Stimulated activated CD4-positive, alpha-beta T cell treated with anti-CD3 and anti-CD28 coated beads, Interleukin-12 subunit alpha, Interleukin-12 subunit beta, amount 100 ng/mL, for 48 hours (primary cell): ENCODE results near the gene RUVBL2.

ENCODE experiments used
- DNase-seq, 3 donors: peaks; one replicate each; pipeline ENCODE4 v3.0.0-alpha.2; 2020; ENCODE audit warnings: low read depth in 2 of 3, low spot score in 1 of 3

RUVBL2 gene

DNA sequence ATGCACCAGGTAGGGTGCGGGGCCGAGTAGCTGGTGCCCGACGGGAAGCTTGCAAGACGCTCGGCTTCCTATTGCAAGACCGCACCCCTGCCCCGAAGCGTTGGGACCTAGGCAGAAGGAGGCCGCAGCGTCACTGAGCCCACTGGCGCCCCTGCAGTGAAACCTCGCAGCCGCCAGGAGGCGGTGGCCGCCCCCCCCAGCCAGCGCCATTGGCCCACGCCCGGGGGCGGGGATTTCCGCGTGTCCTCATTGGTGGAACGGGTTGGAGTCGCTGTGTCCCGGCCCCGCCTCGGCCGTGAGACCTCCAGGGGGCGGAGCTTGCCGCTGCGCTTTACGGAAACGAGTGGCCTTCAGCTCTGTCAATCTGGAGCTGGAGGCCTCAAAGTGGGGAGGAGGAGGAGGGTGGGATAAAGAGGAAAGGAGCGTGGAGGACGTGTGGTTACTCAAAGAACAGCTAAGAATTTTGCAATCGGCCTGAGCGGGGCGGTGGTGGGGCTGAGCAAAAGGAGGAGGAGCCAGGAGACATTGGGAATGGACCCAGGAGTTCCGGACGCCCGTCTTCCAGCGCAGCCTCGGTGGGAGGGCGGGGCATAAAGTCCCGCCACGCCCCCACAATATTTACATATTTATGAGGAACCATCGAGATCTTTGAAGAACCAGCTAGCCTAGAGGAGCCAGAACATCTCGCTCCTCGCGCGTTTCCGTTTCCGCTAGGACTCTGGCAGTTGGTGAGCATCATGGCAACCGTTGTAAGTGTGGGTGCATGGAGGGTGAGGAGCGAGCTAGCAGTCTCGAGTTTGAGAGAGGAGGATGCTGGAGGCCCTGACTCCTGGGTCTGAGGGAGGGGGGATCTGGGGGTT, at the start of gene RUVBL2, which contains the start of gene GYS1:
Gene RUVBL2 (plus strand): TSS at position 713 of the 860 bp plus-strand sequence. CDS start 25 bp downstream, at position 738.
Gene GYS1 (minus strand): TSS at position 135 of the 860 bp plus-strand sequence. CDS start 197 bp downstream, outside the sequence.
- DNase-seq: peak; percentile 97 to 99 (median 99)

GRCh38 chr19:48945415-48945814, 48.3 kb upstream of the RUVBL2 start:
- DNase-seq: no peak

GRCh38 chr19:48945817-48946216, 47.9 kb upstream of the RUVBL2 start:
- no peak for DNase-seq

DNA sequence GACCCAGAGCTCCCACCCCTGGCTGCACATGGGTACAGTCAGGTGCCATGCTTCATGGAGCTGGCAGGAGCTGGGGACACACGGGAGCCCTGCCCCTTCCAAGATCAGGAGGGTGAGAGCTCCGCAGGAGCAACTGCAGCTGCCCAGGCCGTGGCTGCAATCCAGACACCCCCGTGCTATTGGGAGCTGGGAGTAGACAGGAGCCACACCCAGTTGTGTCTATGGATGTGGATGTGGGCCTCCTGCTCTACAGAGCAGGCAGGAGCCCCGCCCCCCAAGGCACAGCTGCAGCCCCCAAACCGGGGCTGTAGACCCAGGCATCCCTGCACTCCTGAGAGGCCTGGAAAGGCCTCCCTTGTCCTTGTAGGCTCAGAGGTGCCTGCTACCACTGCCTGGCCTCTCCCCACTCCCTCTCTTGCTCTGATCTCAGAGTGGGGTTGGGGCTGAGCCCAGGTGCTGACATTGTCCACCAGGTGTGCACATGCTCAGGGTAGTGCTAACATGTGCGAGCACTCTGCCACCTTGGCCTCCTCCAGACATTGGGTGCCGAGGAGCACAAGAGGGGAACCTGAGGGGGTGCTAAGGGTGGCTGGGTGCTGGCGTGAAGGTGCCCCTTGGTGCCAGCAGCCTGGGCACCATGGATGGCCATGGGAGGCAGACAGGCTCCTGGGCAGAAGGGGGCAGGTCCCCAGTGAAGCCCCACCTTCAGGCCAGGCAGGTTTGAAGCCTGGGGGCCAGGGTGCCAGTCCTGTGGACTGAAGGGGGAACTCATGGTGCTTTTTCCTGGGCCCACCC, 47.0 kb upstream of the RUVBL2 start:
- DNase-seq: no peak

DNA sequence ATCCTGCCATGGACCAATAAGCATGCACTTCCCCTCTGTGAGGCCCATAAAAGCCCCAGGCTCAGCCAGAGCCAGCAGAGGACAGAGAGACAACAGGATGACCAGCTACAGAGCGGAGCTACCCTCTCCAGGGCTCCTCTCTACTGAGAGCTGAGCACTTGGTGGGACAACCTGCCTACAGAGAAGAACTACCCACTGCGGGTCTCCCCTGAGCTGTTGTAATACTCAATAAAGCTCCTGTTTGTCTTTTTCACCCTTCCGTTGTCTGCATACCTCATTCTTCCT, 46.5 kb upstream of the RUVBL2 start:
- no peak for DNase-seq

DNA sequence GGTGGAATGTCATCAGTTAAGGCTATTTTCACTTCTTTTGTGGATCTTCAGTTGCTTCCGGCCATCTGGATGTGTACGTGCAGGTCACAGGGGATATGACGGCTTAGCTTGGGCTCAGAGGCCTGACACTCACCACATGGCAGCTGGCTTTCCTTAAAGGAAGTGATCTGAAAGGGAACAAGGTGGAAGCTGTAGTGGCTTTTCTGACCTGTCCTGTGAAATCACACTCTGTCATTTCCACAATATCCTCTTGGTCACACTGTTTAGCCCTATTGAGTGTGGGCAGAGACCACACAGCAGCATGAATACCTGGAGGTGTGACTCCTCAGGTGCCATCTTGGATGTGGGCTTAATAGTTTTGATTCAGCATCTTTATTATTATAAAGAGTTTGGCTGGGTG, 43.5 kb upstream of the RUVBL2 start:
- no peak for DNase-seq

GRCh38 chr19:48950830-48951519, 42.7 kb upstream of the RUVBL2 start:
- DNase-seq: no peak

- DNase-seq: no peak
Observed at GRCh38 chr19:48953141-48953540, 40.5 kb upstream of the RUVBL2 start.

GRCh38 chr19:48953990-48954594, 39.6 kb upstream of the RUVBL2 start:
- no peak for DNase-seq

DNA sequence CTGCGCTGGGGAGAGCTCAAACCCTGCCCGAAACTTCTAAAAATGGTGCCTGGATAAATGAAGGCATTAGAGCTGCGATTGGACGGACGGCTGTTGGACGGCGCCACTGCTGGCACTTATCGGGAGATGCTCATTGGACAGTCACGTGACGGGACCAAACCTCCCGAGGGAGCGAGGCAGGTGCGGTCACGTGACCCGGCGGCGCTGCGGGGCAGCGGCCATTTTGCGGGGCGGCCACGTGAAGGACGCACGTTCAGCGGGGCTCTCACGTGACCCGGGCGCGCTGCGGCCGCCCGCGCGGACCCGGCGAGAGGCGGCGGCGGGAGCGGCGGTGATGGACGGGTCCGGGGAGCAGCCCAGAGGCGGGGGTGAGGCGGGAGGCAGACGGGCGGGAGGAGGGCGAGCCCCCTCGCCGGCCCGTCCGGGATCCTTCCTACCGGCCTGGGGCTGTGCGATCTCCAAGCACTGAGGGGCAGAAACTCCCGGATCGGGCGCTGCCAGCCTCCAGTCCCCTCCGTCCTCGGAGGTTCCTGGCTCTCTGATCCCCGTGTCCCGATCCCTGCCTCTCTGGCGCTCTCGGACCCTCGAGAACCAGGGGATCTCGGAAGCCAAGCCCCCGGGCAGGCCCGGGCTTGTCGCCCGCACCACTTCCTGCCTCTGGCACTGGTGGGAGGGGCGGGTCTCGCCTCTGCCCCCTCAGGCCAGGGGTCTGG, 38.9 kb upstream of the RUVBL2 start, which contains the start of gene BAX:
Gene BAX (plus strand): TSS at position 281 of the 713 bp plus-strand sequence. CDS start 54 bp downstream, at position 335.
- peak; percentile 94 to 97 (median 95) for DNase-seq

GRCh38 chr19:48955308-48955958, 38.3 kb upstream of the RUVBL2 start:
- no peak for DNase-seq

DNA sequence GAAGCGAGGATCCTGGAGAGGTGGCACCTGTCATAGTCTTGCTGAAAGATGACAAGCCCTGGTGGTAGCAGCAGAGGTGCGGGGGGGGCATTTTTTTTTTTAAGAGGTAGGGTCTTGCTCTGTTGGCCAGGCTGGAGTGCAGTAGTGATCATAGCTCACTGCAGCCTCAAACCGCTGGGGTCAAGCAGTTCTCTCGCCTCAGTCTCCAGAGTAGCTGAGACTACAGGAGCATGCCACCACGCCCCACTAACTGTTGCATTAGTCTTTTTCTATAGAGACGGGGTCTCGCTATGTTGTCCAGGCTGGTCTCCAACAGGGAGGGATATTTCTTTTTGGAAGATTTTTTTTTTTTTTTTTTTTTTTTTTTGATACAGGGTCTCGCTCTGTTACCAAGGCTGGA, 35.7 kb upstream of the RUVBL2 start:
- no peak for DNase-seq

DNA sequence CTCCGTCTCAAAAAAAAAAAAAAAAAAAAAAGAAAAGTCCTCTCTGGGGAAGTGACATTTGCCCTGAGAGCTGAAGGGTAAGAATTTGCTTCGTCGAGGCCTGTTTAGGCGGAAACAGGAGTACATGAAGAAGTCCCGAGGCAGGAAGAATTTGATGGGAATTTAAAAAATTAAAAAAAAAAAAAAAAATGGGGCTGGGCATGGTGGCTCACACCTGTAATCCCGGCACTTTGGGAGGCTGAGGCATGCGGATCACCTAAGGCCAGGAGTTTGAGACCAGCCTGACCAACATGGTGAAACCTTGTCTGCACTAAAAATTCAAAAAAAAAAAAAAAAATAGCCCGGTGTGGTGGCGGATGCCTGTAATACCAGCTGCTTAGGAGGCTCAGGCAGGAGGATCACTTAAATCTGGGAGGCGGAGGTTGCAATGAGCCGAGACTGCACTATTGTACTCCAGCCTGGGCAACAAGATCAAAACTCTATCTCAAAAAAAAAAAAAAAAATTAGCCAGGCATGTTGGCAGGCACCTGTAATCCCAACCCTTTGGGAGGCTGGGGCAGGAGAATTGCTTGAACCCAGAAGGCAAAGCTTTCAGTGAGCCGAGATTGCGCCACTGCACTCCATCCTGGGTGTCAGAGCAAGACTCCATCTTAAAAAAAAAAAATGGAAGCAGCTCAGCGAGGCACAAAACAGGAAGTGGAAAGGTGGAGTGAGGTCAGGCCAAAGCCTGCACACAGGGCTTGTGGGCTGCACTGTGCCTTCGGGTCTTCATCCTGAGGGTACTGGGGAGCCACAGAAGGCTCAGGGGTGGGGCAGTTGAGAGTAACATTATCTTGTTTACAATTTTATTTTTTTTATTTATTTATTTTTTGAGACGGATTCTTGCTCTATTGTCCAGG, 34.1 kb upstream of the RUVBL2 start:
- DNase-seq: no peak

GRCh38 chr19:48961051-48961649, 32.5 kb upstream of the RUVBL2 start:
- no peak for DNase-seq

DNA sequence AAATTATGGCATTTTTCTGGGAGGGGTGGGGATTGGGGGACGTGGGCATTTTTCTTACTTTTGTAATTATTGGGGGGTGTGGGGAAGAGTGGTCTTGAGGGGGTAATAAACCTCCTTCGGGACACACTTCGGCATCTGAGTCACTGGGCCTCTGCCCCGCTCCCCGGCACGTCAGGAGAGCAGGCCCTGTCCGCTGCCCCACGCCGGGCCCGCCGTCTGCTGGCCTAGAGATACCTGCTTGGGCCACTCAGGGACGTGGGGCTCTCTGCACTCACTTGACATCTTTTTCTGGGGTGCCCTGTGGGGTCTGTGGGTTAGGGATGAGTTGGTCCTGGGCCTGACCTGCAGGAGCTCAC, 32.0 kb upstream of the RUVBL2 start:
- DNase-seq: no peak

GRCh38 chr19:48962029-48962848, 31.4 kb upstream of the RUVBL2 start:
- DNase-seq: peak in 1 of 3 donors; percentile 54

GRCh38 chr19:48962849-48963165, 30.9 kb upstream of the RUVBL2 start:
- DNase-seq: no peak
